ENCODE data around the gene OVOL1. TPM values are rescaled to one million over a fixed set of nuclear protein-coding genes. Genes with fewer than 3 reads are reported as not detected.
A peak's percentile ranks its signal among the peaks of the same experiment; 100 is the strongest.
"Not testable (repeated sequence)": the region's sequence is repeated elsewhere in the genome, so short reads cannot be mapped to it uniquely, and the experiment has no call there.

Gene OVOL1
- polyA plus RNA-seq, 1 donor, result not detected

DNA sequence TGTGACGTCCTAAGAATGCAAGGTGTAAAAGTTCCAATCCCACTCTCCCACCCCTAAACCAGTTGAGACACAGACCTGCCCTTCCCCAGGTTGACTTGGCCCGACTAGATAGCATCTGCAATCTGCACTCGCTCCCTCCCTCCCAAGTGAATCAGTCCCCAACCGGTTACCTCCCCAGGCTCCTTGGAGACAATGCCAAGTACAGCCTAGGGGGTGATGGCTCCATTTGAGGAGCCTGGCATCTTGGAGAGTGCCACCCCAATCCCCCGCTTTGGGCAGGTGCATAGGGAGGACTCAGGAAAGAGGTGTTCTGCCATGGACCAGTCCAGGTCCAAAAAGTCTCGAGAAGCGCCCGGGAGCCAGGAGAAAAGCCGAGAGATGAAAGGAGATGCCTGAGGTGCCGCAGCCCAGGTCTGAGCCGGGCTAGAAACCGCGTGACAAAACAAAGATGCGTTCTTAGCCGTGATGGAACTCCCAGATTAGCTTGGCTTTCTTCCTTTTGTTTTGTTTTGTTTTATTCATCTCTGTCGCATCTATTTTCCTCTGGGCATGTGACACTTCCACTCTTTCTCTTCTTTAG, 28.2 kb downstream of the OVOL1 start:
- no peak for DNase-seq (ENCODE audit: low read depth)

DNA sequence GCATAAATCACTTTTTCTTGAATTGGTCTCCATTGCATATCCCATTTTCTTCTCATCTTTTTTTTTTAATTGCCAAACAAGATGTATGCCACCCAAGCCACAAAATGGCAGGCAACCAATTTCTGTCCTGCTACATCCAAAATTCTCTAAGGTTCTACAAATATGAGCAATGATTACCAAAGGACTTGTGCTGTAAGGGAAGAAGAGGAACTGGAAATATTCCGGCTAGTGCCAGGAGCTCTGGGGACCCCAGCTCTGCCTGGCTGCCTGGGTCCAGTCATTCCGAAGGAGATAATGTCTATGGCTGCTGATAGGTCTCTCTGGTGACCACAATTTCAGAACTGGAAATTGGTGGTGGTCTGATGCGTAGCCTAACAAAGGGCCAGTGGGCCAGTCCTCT, 29.8 kb downstream of the OVOL1 start:
- DNase-seq (ENCODE audit: low read depth), result no peak

GRCh38 chr11:65817312-65817834, 30.5 kb downstream of the OVOL1 start:
- no peak for DNase-seq (ENCODE audit: low read depth)

GRCh38 chr11:65817835-65818680, 31.2 kb downstream of the OVOL1 start:
- peak; percentile 41 for DNase-seq (ENCODE audit: low read depth)

DNA sequence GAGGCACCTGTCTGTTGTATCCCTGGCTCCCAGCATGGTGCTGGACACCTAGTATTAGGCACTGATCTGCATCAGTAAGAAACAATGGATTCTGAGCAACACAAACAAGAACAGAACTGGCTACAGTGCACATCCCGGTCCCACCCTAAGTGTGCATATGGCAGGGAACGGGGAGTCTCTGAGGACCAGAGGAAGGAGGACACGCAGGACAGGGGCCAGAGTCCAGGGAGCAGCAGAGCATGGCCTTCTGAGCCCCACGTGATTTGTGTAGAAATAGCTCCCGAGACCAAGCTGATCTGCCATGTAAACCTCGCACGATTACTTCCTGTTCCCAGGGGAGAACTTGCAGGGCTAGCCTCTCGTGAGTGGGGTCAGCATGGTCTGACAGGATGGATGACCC, 34.2 kb downstream of the OVOL1 start:
- no peak for DNase-seq (ENCODE audit: low read depth)

DNA sequence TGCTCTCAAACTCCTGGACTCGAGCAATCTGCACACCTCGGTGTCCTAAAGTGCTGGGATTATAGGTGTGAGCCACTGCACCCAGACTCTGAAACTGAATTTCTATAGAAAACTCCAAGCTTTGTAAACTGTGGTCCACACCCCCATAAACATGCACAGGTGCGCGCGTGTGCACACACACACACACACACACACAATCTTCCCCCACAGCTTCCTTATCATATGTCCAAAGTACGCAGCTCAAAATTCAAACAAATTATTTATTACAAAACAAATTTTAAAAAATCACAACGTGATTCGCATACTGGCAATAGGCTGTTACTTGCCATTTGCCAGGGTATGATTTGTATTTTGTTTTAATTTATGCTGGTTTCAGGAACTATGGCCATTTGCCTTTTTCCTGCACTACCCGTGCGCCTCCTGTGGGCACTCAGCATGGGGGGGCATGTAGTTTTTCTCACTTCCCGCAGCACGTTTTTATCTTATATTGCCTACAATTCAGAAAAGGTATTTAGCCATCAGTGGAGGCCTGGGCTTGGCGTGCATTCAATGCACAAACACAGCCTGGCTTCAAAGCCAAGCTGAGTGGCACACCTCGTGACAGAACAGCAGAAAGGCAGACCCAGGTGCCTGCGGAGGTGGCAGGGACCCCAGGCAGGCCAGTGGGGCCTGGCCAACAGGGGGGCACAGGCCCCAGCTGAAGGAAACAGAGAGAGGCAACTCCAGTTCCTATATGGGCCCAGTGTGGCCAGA, 36.1 kb downstream of the OVOL1 start:
- DNase-seq (ENCODE audit: low read depth), result no peak

DNA sequence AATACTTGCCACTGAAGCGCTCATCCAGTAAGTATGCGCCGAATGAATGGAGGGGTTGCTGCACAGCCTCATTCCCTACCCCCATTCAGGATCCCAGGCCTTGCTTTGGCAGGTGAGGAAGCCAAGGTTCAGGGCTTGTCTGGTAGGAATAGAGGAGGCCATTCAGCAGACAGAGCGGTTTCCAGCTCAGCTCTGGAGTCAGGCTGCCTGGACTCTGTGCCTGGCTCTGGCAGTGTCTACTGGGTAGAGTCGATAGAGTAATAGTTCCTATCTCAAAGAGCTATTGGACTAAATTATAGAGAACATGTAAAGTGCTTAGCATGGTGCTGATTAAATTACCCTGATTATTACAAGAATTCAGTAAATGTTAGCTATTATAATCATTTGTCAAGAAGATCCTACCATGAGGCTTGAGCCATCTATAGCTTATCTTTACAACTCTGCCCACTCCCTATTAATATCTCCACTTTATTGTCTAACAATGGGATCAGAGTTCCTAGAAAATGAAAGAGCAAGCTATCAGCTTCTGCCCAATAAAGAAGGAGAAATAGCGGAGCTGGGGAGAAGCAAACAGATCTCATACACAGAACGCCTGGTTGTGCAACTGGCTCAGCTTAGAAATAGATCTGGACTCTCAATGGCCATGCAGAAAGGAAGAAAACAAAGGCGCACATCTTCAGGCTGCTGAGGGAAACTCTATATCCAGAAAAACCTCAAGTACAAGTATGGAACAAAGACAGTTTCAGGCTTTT, 40.3 kb downstream of the OVOL1 start:
- DNase-seq (ENCODE audit: low read depth), result no peak

DNA sequence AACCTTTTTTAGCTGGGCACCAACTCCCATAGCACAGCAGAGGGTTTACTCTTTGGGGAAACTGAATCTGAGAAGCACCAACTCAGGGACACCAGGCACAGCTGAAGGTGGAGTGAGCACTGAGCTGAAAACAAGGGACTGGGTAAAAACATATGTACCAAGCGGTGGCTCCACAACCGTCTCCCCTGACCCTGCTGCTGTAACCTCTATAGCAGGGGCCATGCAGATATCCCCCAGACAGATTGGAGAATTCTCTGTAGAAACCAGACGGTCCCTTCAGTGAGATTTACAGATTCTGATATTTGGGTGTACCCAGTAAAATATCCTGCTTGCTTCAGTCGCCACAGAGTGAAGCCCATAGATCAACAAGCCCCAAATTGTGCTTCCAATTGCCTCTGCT, 42.6 kb downstream of the OVOL1 start:
- no peak for DNase-seq (ENCODE audit: low read depth)

DNA sequence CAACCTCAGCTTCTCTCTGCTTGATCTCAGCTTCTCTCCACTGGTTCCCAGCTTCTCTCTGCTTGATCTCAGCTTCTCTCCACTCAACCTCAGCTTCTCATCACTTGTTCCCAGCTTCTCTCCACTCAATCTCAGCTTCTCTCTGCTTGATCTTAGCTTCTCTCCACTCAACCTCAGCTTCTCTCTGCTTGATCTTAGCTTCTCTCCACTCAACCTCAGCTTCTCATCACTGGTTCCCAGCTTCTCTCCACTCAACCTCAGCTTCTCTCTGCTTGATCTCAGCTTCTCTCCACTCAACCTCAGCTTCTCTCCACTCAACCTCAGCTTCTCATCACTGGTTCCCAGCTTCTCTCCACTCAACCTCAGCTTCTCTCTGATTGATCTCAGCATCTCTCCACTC, 45.4 kb downstream of the OVOL1 start:
- DNase-seq (ENCODE audit: low read depth), result not testable (repeated sequence)

DNA sequence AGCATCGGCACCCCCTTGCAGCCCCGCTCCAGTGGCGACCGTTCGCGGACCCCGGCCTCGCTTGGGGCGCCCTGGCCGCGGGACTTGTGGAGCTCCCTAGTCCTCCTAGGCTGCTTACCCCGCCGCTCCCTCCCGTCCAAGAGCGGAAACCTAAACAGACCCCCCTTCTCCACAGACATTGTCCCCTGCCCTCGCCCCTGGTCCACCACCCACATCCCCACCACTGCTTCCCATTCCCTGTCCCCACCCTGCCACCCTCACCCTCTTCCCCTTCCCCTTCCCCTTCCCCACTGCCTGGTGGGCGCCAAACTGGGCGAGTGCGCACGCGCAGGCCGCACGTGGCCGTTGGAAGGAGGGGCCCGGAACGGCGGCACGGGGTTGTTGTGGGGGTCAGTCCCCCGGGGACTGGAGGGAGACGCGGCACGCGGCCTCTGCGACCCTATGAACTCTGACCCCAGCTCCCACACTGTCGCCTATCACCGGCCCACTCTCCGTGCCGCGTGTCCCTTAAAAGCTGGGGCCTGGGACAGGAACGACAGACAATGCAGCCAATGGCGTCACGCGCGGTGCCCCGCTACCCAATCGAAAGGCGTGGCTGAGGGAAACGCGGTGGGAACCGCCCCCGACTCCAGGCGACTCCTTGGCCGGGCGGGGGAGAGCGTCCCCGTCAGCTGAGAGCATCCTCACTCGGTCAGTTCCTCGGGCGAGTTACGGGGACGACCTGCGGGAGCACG, 46.6 kb downstream of the OVOL1 start, which contains the start of gene SNX32:
SNX32 (plus strand) TSS at position 667 of the 734 bp plus-strand sequence. CDS start 103 bp downstream, outside the sequence.
- peak; percentile 76 for DNase-seq (ENCODE audit: low read depth)

DNA sequence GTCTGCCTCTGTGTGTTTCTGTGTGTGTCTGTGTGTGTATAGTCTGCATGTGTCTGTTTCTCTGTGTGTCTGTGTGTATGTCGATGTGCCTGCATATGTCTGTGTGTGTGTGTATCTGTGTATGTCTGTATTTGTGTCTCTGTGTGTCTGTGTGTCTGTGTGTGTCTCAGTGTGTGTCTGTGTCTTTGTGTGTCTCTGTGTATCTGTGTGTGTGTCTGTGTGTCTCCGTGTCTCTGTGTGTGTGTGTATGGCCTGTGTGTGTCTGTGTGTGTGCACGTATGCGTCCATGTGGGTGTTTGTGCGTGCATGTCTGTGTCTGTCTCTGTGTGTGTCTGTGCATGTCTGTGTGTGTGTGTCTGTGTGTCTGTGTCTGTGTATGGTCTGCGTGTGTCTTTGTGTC, 47.3 kb downstream of the OVOL1 start:
- DNase-seq (ENCODE audit: low read depth), result no peak

GRCh38 chr11:65842144-65842543, 55.3 kb downstream of the OVOL1 start:
- no peak for DNase-seq (ENCODE audit: low read depth)

GRCh38 chr11:65843811-65844210, 56.9 kb downstream of the OVOL1 start:
- no peak for DNase-seq (ENCODE audit: low read depth)

DNA sequence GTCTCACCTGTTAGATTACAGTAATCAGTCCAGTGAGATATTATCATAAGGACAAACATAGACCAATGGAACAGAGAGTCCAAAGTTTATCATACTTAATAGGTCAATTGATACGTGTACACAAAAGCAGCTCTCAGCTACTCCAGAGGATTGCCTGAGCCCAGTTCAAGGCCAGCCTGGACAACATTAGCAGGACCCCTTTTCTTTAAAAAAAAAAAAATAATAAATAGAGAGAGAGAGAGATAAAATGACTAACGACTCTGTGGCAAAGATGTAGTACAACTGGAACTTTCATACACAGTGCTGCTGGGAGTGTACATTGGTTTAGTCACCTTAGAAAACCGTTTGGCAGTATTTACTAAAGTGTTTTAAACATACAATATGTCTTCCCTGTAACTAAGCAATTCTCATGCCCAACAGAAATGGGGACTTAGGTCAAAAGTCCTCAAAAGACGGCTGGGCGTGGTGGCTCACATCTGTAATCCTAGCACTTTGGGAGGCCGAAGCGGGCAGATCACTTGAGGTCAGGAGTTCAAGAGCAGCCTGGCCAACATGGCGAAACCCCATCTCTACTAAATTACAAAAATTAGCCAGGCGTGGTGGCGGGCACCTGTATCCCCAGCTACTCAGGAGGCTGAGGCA, 57.5 kb downstream of the OVOL1 start:
- no peak for DNase-seq (ENCODE audit: low read depth)

Other genes with a start within 250 kb of the OVOL1 start
- gene LTBP3, start 228.7 kb upstream of the OVOL1 start, polyA plus RNA-seq (ENCODE audit: insufficient read length), result 131 TPM
- 53.9 TPM for gene ZNRD2, start 216.6 kb upstream of the OVOL1 start, polyA plus RNA-seq (ENCODE audit: insufficient read length)
- gene FAM89B, start 214.5 kb upstream of the OVOL1 start, polyA plus RNA-seq (ENCODE audit: insufficient read length), result 37.3 TPM
- 355 TPM for gene EHBP1L1, start 211.0 kb upstream of the OVOL1 start, polyA plus RNA-seq (ENCODE audit: insufficient read length)
- 1.4 TPM for gene KCNK7, start 191.3 kb upstream of the OVOL1 start, polyA plus RNA-seq (ENCODE audit: insufficient read length)
- gene MAP3K11, start 172.8 kb upstream of the OVOL1 start, polyA plus RNA-seq (ENCODE audit: insufficient read length), result 30.1 TPM
- 18.0 TPM for gene PCNX3, start 171.3 kb upstream of the OVOL1 start, polyA plus RNA-seq (ENCODE audit: insufficient read length)
- 34.0 TPM for gene SIPA1, start 149.0 kb upstream of the OVOL1 start, polyA plus RNA-seq (ENCODE audit: insufficient read length)
- gene RELA, start 124.1 kb upstream of the OVOL1 start, polyA plus RNA-seq (ENCODE audit: insufficient read length), result 42.1 TPM
- gene KAT5, start 74.8 kb upstream of the OVOL1 start, polyA plus RNA-seq (ENCODE audit: insufficient read length), result 38.0 TPM
- gene RNASEH2C, start 66.3 kb upstream of the OVOL1 start, polyA plus RNA-seq (ENCODE audit: insufficient read length), result 30.2 TPM
- gene AP5B1, start 6.1 kb upstream of the OVOL1 start, polyA plus RNA-seq (ENCODE audit: insufficient read length), result 1.5 TPM
- 1.8 TPM for gene SNX32, start 46.9 kb downstream of the OVOL1 start, polyA plus RNA-seq (ENCODE audit: insufficient read length)
- gene CFL1, start 71.1 kb downstream of the OVOL1 start, polyA plus RNA-seq (ENCODE audit: insufficient read length), result 578 TPM
- gene MUS81, start 73.4 kb downstream of the OVOL1 start, polyA plus RNA-seq (ENCODE audit: insufficient read length), result 43.9 TPM
- 82.6 TPM for gene EFEMP2, start 85.7 kb downstream of the OVOL1 start, polyA plus RNA-seq (ENCODE audit: insufficient read length)
- gene CTSW, start 92.8 kb downstream of the OVOL1 start, polyA plus RNA-seq (ENCODE audit: insufficient read length), result 1.3 TPM
- gene FIBP, start 101.4 kb downstream of the OVOL1 start, polyA plus RNA-seq (ENCODE audit: insufficient read length), result 55.8 TPM
- 14.7 TPM for gene CCDC85B, start 103.6 kb downstream of the OVOL1 start, polyA plus RNA-seq (ENCODE audit: insufficient read length)
- gene FOSL1, start 113.3 kb downstream of the OVOL1 start, polyA plus RNA-seq (ENCODE audit: insufficient read length), result not detected
- 33.1 TPM for gene C11orf68, start 132.0 kb downstream of the OVOL1 start, polyA plus RNA-seq (ENCODE audit: insufficient read length)
- gene DRAP1, start 132.4 kb downstream of the OVOL1 start, polyA plus RNA-seq (ENCODE audit: insufficient read length), result 74.8 TPM
- gene TSGA10IP, start 158.4 kb downstream of the OVOL1 start, polyA plus RNA-seq (ENCODE audit: insufficient read length), result 0.25 TPM
- 36.2 TPM for gene SART1, start 174.7 kb downstream of the OVOL1 start, polyA plus RNA-seq (ENCODE audit: insufficient read length)
- gene EIF1AD, start 215.1 kb downstream of the OVOL1 start, polyA plus RNA-seq (ENCODE audit: insufficient read length), result 18.5 TPM
- 218 TPM for gene BANF1, start 215.4 kb downstream of the OVOL1 start, polyA plus RNA-seq (ENCODE audit: insufficient read length)
- not detected for gene CST6, start 224.9 kb downstream of the OVOL1 start, polyA plus RNA-seq (ENCODE audit: insufficient read length)
- gene CATSPER1, start 239.4 kb downstream of the OVOL1 start, polyA plus RNA-seq (ENCODE audit: insufficient read length), result 0.27 TPM